Measurements from ENCODE around the gene CLPTM1. TPM values are rescaled to one million over a fixed set of nuclear protein-coding genes. Genes with fewer than 3 reads are reported as not detected.

CLPTM1 gene
- total RNA-seq, 4 donors from 2014 or later: 44.2 to 76.9 (median 56.3) TPM

DNA sequence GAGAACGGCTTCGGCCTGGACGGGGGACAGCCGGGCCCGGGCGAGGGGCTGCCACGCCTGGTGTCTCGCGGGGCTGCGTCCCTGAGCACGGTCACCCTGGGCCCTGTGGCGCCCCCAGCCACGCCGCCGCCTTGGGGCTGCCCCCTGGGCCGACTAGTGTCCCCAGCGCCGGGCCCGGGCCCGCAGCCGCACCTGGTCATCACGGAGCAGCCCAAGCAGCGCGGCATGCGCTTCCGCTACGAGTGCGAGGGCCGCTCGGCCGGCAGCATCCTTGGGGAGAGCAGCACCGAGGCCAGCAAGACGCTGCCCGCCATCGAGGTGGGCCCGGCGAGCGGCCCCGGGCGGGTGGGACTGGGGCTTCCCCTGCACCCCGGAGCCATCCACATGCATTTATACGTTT, 56.8 kb downstream of the CLPTM1 start:
- no peak for DNase-seq
- Histone ChIP-seq H3K27me3 (no peaks in the 10 kb centered on the region), H3K36me3 (peaks cover 0 to 53% (median 0%) of the 10 kb centered on the region in 3 donors), H3K27ac (no peak overlapping the region), H3K4me1 (peaks cover 0 to 3% (median 0%) of the 10 kb centered on the region in 3 donors), H3K4me3 (no peak overlapping the region), H3K9me3 (no peaks in the 10 kb centered on the region)
- TF ChIP-seq POLR2A (IDR thresholded peaks at IDR 0.05): no peak
- no peak for TF ChIP-seq CTCF (IDR thresholded peaks at IDR 0.05)
- 90 to 96% methylated on average over 5 to 8 of the region's 42 CpGs for WGBS, 2 donors
- intact Hi-C loops (cut with DNase I): no loop called here

DNA sequence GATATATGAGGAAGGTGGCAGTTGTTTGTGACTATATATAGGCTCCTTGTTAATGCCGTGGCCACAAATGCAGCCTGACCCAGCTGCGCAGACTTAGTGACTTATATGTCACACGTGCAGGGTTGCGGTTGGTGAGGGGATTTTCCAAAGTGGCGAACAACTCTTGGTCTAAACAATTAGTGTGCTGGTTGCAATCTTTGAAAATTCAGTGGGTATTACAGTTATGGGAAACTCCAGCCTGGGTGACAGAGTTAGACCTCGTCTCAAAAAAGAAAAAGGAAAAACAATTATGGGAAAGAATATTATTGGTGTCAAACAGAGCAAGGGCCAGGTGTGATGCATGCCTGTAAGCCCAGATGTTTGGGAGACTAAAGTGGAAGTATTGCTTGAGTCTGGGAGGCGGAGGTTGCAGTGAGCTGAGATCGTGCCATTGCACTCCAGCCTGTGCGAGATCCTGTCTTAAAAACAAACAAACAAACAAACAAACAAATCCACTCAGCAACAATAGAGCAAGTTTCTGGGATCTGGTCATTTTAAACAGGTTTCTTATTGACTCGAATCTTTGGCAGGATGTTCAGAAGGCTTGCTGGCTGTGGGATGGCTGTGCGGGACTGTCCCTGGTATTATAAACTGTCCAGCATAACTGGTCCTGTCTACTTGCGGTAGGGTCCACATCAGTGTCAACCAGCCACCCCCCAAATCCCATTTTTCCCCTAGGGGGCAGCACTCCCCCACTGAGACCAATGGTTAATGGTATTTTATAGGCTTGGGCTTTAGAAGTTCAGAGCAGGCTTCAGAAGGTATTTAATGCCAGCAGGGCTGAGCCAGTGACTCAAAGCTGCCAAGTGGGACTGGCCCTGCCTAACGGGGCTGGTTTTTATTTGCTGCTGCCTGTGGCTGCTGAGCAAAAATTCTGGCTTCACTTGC, 61.5 kb downstream of the CLPTM1 start:
- Histone ChIP-seq H3K4me3 (no peak overlapping the region), H3K4me1 (peaks cover 0 to 6% (median 0%) of the 10 kb centered on the region in 3 donors), H3K27me3 (no peaks in the 10 kb centered on the region), H3K27ac (no peak overlapping the region), H3K9me3 (no peaks in the 10 kb centered on the region), H3K36me3 (peaks cover 0 to 40% (median 0%) of the 10 kb centered on the region in 3 donors)
- 47 to 63% methylated on average over 11 to 12 of the region's 13 CpGs for WGBS, 2 donors
- TF ChIP-seq POLR2A (IDR thresholded peaks at IDR 0.05) (no peak), CTCF (IDR thresholded peaks at IDR 0.05) (peak; percentile 35 to 73 (median 64))
- DNase-seq: no peak
- intact Hi-C loops (cut with DNase I): no loop called here

GRCh38 chr19:45019187-45019586, 64.0 kb downstream of the CLPTM1 start:
- Histone ChIP-seq H3K36me3 (peaks cover 0 to 26% (median 0%) of the 10 kb centered on the region in 3 donors), H3K27ac (no peak overlapping the region), H3K4me1 (peaks cover 0 to 6% (median 0%) of the 10 kb centered on the region in 3 donors), H3K4me3 (no peak overlapping the region), H3K9me3 (no peaks in the 10 kb centered on the region), H3K27me3 (no peaks in the 10 kb centered on the region)
- intact Hi-C loops (cut with DNase I): no loop called here
- 57 to 70% methylated on average over 2 of the region's 2 CpGs for WGBS, 2 donors
- DNase-seq: no peak
- TF ChIP-seq POLR2A (IDR thresholded peaks at IDR 0.05) (no peak), CTCF (IDR thresholded peaks at IDR 0.05) (no peak)

DNA sequence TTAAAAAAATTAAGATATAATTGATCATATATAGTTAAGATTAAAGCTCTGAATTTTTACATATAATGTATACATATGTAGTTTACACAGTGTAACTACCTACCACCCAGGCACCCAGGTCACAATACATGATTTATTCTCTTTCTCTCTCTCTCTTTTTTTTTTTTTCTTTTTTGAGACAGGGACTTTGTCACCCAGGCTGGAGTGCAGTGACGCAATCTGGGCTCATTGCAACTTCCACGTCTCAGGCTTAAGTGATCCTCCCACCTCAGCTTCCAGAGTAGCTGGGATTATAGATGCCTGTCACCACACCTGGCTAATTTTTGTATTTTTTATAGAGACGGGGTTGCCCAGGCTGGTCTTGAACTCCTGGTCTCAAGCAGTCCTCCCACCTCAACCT, 64.9 kb downstream of the CLPTM1 start:
- Histone ChIP-seq H3K9me3 (no peaks in the 10 kb centered on the region), H3K36me3 (peaks cover 0 to 19% (median 0%) of the 10 kb centered on the region in 3 donors), H3K27ac (no peak overlapping the region), H3K4me3 (no peak overlapping the region), H3K27me3 (no peaks in the 10 kb centered on the region), H3K4me1 (peaks cover 0 to 6% (median 0%) of the 10 kb centered on the region in 3 donors)
- 75 to 81% methylated on average over 3 of the region's 3 CpGs for WGBS, 2 donors
- no peak for TF ChIP-seq CTCF (IDR thresholded peaks at IDR 0.05)
- no peak for TF ChIP-seq POLR2A (IDR thresholded peaks at IDR 0.05)
- no peak for DNase-seq
- intact Hi-C loops (cut with DNase I): no loop called here

DNA sequence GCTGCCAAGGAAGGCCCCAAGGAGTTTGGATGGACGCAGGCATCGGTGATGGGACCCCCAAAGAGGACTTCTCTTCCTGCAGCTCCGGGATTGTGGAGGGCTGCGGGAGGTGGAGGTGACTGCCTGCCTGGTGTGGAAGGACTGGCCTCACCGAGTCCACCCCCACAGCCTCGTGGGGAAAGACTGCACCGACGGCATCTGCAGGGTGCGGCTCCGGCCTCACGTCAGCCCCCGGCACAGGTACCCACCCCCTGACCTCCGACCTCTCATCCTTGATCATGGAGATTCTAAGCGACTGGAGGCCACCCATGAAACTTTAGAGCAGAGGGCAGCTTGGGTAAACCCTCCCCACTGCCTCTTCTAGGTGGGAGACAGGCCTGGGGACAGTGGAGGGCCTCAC, 66.8 kb downstream of the CLPTM1 start:
- intact Hi-C loops (cut with DNase I): no loop called here
- TF ChIP-seq POLR2A (IDR thresholded peaks at IDR 0.05) (no peak), CTCF (IDR thresholded peaks at IDR 0.05) (no peak)
- Histone ChIP-seq H3K4me3 (no peak overlapping the region), H3K9me3 (no peaks in the 10 kb centered on the region), H3K27ac (no peak overlapping the region), H3K4me1 (peaks cover 0 to 4% (median 0%) of the 10 kb centered on the region in 3 donors), H3K36me3 (peaks cover 0 to 27% (median 0%) of the 10 kb centered on the region in 3 donors), H3K27me3 (no peaks in the 10 kb centered on the region)
- WGBS, 2 donors: 80 to 87% methylated on average over 1 to 8 of the region's 14 CpGs
- no peak for DNase-seq

Data from esophagus squamous epithelium (tissue), 5 donors.